ENCODE results near the gene SDCBP2.

DNA sequence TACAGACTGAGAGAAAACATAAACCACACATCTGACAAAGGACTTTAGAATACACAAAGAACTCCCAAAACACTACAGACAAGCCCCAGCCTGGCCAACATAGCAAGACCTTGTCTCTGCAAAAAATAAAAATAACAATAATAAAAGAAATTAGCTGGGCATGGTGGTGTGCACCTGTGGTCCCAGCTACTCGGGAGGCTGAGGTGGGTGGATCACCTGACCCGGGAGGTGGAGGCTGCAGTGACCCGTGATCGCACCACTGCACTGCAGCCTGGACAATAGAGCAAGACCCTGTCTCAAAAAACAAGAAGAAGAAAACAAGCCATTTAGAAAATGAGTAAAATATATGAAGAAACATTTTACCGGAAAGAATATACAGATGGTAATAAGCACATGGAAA is 13.1 kb downstream of the SDCBP2 start:
- TF ChIP-seq SP1 (IDR thresholded peaks at IDR 0.05) (no peak), ELF4 (IDR thresholded peaks at IDR 0.05) (no peak), TARDBP (IDR thresholded peaks at IDR 0.05) (no peak)

Measured in HEK293T (cell line).